ENCODE measurements around the gene PTPRT.
A peak's percentile ranks its signal among the peaks of the same experiment; 100 is the strongest.

DNA sequence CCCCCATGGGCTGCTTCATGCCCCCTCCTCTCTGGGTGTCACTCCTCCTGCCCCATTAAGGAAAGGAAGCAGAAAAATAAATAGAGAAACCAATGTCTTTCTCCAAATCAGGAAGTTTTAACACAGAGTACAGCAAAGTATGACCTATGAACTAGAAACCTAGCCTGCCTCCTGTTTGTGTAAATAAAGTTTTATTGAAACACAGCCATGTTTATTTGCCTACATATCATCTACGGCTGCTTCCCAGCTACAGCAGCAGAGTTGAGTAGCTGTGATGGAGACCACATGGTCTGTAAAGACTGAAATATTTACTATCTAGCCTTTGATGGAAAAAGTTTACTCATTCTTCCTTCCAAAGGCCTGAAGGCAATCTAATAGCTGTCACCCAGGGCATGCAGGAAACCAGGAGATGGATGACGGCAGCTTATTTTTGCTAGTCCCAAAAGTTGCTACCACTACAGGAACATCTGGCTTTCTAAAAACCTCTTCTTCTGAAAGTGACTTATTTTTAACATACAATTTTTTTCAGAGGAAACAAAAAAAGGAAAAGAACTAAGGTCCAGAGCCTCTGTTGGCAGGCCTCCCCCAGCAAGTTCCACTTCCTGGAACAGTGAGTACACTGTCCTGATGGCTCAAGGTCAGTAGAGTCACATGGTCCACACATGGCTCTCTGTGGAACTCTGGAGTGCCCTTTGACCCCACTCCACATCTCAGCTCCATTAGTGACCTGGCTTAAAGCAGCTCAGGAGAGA lies 287.8 kb downstream of the PTPRT start:
- TF ChIP-seq CTCF (IDR thresholded peaks at IDR 0.05; ENCODE audit: low read depth, low read length, missing input control) (no peak), TAF1 (conservative IDR thresholded peaks at IDR 0.05) (no peak), HNF4G (IDR thresholded peaks at IDR 0.05) (peak; percentile 53), NR2F2 (IDR thresholded peaks at IDR 0.05) (peak; percentile 97), SP1 (IDR thresholded peaks at IDR 0.05) (peak; percentile 86)

All from liver (tissue), 3 donors.